ENCODE results near the gene ACTN3.
A peak's percentile ranks its signal among the peaks of the same experiment; 100 is the strongest.

Gene ACTN3

GRCh38 chr11:66545701-66546367, 869 bp upstream of the ACTN3 start, which contains the start of gene ZDHHC24:
TSS of gene ZDHHC24 (minus strand) at chr11:66546048. CDS start at chr11:66546003, 45 bp downstream.
- Histone ChIP-seq H3K4me3 (IDR thresholded peaks at IDR 0.05; ENCODE audit: insufficient read depth, low read depth, low read length) (peak within 1 kb of the TSS; percentile 52), H3K27ac (peak within 1 kb of the TSS; percentile 38; the same call in 1 of the 2 replicates), H3K27me3 (ENCODE audit: insufficient read depth, low read depth) (peaks cover 6% of the 10 kb centered on the region), H4K20me1 (ENCODE audit: insufficient read depth) (no peaks in the 10 kb centered on the region), H3K79me2 (ENCODE audit: insufficient read depth, low read depth) (no peaks in the 10 kb centered on the region), H2AFZ (ENCODE audit: low read depth) (peak within 1 kb of the TSS; percentile 90), H3K36me3 (ENCODE audit: insufficient read depth) (no peaks in the 10 kb centered on the region), H3K4me1 (ENCODE audit: low read depth, poor library complexity, severe bottlenecking) (peaks cover 17% of the 10 kb centered on the region), H3K4me2 (peak within 1 kb of the TSS; percentile 65), H3K9ac (peak within 1 kb of the TSS; percentile 73)
- no peak for TF ChIP-seq CTCF (conservative IDR thresholded peaks at IDR 0.05; ENCODE audit: low read depth, low read length)

- no peak overlapping the region for H3K27ac ChIP-seq
- H2AFZ ChIP-seq (ENCODE audit: low read depth) = no peak overlapping the region
- TF ChIP-seq CTCF (conservative IDR thresholded peaks at IDR 0.05; ENCODE audit: low read depth, low read length) = no peak
- no peak overlapping the region; the same call in 1 of the 2 replicates for H3K4me2 ChIP-seq
- no peak overlapping the region for H3K4me3 ChIP-seq (IDR thresholded peaks at IDR 0.05; ENCODE audit: insufficient read depth, low read depth, low read length)
- H3K9ac ChIP-seq = no peak overlapping the region
- no peaks in the 10 kb centered on the region for H3K36me3 ChIP-seq (ENCODE audit: insufficient read depth)
- no peaks in the 10 kb centered on the region for H3K79me2 ChIP-seq (ENCODE audit: insufficient read depth, low read depth)
- peaks cover 17% of the 10 kb centered on the region for H3K4me1 ChIP-seq (ENCODE audit: low read depth, poor library complexity, severe bottlenecking)
- peaks cover 6% of the 10 kb centered on the region for H3K27me3 ChIP-seq (ENCODE audit: insufficient read depth, low read depth)
- no peaks in the 10 kb centered on the region for H4K20me1 ChIP-seq (ENCODE audit: insufficient read depth)
Measured at GRCh38 chr11:66546966-66547661, 411 bp downstream of the ACTN3 start.

- Histone ChIP-seq H3K27ac (no peak overlapping the region), H3K4me3 (IDR thresholded peaks at IDR 0.05; ENCODE audit: insufficient read depth, low read depth, low read length) (no peak overlapping the region), H2AFZ (ENCODE audit: low read depth) (no peak overlapping the region), H3K9ac (no peak overlapping the region), H3K27me3 (ENCODE audit: insufficient read depth, low read depth) (peaks cover 6% of the 10 kb centered on the region), H3K4me1 (ENCODE audit: low read depth, poor library complexity, severe bottlenecking) (peaks cover 17% of the 10 kb centered on the region), H3K79me2 (ENCODE audit: insufficient read depth, low read depth) (no peaks in the 10 kb centered on the region), H3K36me3 (ENCODE audit: insufficient read depth) (no peaks in the 10 kb centered on the region), H3K4me2 (no peak overlapping the region), H4K20me1 (ENCODE audit: insufficient read depth) (no peaks in the 10 kb centered on the region)
- no peak for TF ChIP-seq CTCF (conservative IDR thresholded peaks at IDR 0.05; ENCODE audit: low read depth, low read length)
Measured at GRCh38 chr11:66547662-66548009, 933 bp downstream of the ACTN3 start.

GRCh38 chr11:66548041-66548440, 1.3 kb downstream of the ACTN3 start:
- Histone ChIP-seq H3K4me3 (IDR thresholded peaks at IDR 0.05; ENCODE audit: insufficient read depth, low read depth, low read length) (no peak overlapping the region), H3K27me3 (ENCODE audit: insufficient read depth, low read depth) (peaks cover 6% of the 10 kb centered on the region), H3K79me2 (ENCODE audit: insufficient read depth, low read depth) (no peaks in the 10 kb centered on the region), H3K27ac (no peak overlapping the region), H3K4me1 (ENCODE audit: low read depth, poor library complexity, severe bottlenecking) (peaks cover 17% of the 10 kb centered on the region), H3K9ac (no peak overlapping the region), H3K4me2 (no peak overlapping the region), H2AFZ (ENCODE audit: low read depth) (no peak overlapping the region), H3K36me3 (ENCODE audit: insufficient read depth) (no peaks in the 10 kb centered on the region), H4K20me1 (ENCODE audit: insufficient read depth) (no peaks in the 10 kb centered on the region)
- TF ChIP-seq CTCF (conservative IDR thresholded peaks at IDR 0.05; ENCODE audit: low read depth, low read length) = no peak
